ENCODE results near the gene WDR93.

Gene WDR93

DNA sequence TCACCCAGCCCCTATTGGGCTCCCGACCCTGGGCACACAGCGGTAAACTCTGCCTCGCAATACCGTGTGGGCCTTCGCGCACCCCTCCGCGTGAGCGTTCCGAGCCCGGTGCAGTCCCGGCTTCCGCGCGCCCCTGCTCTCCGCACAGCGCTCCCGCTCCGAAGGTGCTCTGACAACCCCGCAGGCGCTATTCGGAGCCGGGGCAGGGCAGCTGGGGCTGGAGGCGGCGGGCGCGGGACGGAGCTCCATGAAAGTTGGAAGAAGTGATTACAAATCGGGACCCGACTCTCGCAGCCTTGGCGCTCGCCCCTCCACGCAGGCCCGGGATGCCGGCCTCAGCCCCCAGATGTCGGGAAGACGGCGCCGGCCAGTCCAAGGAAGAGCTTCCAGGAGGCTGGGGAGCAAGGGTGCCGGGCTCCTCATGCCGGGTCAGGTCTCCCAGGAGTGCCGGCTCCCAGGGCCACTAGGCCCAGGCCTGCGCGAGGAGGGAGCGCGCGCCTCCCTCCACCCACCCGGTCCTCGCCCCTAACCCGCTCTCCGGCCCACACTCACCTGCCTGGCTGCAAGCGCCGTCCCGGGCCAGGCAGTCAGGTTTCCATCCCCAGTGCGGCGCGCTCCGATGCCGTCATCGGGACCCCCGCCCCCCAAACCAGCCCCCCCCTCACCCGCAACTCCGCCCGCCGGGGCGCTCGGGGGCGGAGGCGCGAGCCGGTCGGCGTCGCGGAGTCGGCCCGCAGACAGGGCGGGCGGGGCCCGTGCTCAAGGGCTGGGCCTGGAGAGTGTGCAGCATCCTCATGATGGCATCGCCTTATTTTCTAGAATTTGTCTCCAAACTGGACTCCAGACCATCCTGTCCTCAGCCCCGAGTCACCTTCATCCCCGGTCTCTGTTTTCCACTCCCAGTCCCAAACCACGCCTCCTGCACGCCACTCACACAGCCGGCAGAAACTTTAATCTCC lies 35.5 kb upstream of the WDR93 start, which contains the start of gene KIF7:
TSS of gene KIF7 (minus strand) at position 621 of the 959 bp plus-strand sequence. CDS start 2,537 bp downstream, outside the sequence.
- TF ChIP-seq, protein P1, sequence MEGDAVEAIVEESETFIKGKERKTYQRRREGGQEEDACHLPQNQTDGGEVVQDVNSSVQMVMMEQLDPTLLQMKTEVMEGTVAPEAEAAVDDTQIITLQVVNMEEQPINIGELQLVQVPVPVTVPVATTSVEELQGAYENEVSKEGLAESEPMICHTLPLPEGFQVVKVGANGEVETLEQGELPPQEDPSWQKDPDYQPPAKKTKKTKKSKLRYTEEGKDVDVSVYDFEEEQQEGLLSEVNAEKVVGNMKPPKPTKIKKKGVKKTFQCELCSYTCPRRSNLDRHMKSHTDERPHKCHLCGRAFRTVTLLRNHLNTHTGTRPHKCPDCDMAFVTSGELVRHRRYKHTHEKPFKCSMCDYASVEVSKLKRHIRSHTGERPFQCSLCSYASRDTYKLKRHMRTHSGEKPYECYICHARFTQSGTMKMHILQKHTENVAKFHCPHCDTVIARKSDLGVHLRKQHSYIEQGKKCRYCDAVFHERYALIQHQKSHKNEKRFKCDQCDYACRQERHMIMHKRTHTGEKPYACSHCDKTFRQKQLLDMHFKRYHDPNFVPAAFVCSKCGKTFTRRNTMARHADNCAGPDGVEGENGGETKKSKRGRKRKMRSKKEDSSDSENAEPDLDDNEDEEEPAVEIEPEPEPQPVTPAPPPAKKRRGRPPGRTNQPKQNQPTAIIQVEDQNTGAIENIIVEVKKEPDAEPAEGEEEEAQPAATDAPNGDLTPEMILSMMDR (IDR thresholded peaks at IDR 0.05; ENCODE audit: low read depth, low read length): no peak
- H3K4me3 ChIP-seq (ENCODE audit: low read depth, low read length): peak within 1 kb of the TSS; percentile 77

DNA sequence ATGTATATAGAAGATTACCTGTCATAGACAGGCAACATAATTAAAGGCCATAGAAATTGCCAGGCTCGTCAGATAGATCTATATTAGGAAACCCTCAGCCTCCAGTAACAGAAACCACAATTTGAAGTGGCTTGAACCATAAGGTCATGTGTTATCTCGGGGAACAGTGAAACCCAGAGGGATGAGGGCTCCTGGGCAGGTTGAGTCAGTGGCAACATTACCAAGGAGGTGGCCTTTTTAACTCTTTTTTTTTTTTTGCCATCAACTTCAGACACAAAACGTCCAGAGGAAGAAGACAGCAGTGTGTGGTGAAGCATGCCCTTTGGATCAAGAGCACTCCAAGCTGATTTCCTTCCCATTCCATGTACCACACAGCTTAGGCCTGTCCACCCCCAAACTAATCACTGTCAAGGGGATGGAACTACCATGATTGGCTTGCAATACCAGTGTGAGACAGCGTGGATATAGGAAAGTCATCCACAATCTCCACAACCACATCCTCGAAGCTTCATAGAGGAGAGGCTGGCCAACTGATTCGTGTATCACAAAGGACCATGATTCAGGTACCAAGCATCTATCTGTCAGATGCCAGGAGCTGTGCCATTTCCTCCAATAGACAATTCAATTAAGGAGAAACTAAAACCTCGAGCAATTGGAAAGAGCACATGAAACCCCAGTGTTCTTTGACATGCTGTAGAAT lies 34.3 kb upstream of the WDR93 start:
- no peak overlapping the region for H3K4me3 ChIP-seq (ENCODE audit: low read depth, low read length)
- TF ChIP-seq, protein P1 (IDR thresholded peaks at IDR 0.05; ENCODE audit: low read depth, low read length): no peak

DNA sequence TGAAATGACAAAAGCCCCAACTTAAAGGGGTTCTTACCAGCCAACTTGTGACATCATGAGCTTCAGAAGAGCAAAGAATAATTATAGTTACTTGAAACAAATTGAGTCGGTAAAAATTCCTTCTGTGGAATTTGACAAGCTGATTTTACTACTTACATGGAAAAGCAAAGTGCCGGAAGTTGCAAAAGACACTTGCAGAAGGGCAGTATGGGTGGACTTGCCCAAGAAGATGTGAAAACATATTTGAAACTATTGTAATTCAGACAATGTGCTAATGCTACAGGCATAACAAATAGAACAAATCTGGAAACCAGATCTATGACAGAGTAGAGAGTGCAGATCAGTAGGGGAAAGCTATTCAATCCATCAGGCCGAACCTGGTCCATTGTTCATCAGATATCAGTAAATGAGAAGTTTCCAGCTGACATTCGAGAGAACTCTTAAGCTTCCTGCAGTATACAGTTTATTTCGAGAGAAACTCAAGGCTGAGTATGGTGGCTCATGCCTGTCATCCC lies 32.9 kb upstream of the WDR93 start:
- TF ChIP-seq, protein P1 (IDR thresholded peaks at IDR 0.05; ENCODE audit: low read depth, low read length): no peak

DNA sequence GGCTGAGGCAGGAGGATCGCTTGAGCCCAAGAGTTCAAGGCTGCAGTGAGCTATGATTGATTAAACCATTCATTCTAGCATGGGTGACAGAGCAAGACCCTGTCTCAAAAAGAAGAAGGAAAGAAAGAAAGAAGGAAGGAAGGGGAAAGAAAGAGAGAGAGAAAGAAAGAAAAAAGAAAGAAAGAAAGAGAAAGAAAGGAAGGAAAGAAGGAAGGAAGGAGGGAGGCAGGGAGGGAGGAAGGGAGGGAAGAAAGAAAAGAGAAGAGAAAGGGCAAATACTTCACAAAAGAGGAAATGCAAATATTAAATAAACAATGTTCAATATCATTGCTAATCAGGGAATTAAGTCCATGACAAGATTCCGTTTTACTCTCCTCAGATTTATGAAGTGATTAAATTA lies 31.3 kb upstream of the WDR93 start:
- TF ChIP-seq, protein P1 (IDR thresholded peaks at IDR 0.05; ENCODE audit: low read depth, low read length): no peak
- H3K4me3 ChIP-seq (ENCODE audit: low read depth, low read length): no peak overlapping the region

More for the DNA sequence above, 32.9 kb upstream of the WDR93 start:
- no peak overlapping the region for H3K4me3 ChIP-seq (ENCODE audit: low read depth, low read length)

DNA sequence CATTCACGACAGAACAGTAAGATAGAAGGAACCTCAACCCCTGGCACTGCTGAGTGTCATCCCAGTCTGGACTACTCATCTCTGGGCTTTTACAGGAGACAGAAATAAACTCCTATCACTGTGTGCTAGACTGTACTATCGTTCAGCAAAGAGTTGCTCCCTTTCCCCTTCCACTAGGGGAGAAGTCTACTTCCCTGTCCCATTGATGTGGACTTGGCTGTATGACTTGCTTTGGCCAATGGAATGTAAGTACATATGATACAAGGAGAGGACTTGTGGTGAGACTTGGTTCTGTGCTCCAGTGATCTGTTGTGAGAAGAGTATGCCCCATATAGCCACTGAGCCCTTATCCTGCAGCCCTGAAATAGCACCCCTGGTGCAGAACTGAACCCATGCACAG lies 30.1 kb upstream of the WDR93 start:
- TF ChIP-seq, protein P1 (IDR thresholded peaks at IDR 0.05; ENCODE audit: low read depth, low read length): no peak
- H3K4me3 ChIP-seq (ENCODE audit: low read depth, low read length): no peak overlapping the region

DNA sequence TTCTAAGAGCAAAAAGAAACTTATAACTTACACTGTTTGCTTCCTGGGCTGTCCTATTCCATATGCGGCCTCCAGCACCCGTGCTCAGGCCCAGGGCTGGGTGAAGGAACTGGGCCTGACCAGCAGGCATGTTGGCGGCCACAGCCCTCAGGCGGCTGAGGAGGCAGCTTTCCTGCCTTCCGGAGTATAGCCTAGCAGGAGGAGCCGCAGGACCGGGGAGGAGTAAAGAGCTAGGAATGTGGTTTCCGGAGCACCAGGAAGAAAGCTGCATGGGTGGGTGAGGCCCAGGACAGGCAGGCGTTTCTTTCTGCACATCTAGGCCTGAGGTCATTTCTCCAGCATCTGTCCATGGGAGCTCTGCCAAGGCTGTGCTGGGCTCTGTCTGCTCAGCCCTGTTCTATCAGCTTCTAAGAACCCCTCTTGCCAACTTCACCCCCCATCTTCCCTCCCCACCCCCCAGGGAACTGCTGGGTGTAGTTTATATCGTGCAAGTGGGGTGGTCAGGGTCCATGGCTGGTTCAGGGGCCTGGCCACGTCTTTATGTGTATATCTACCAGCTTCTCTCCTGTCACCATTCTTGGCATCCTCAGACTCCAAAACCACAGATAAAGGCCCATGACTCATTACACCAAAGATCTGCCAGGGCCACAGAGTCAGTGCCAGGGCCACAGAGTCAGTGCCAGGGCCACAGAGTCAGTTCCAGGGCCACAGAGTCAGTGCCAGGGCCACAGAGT lies 27.6 kb upstream of the WDR93 start:
- TF ChIP-seq, protein P1 (IDR thresholded peaks at IDR 0.05; ENCODE audit: low read depth, low read length): no peak
- peak overlapping the region; percentile 47 for H3K4me3 ChIP-seq (ENCODE audit: low read depth, low read length)
